HEK293 (cell line): ENCODE data around the gene NAT8L.

ENCODE experiments used
- CTCF ChIA-PET: fragments of 350-600 bp; formaldehyde crosslinking; extraction: SDS; loops from one replicate; lab custom pipeline; 2021; ENCODE audit warnings: antibody characterized with exemption; lab: Yijun Ruan, JAX
- POLR2A ChIA-PET: fragments of 300-600 bp; formaldehyde crosslinking; extraction: SDS; loops from one replicate; lab custom pipeline; 2020; ENCODE audit warnings: antibody characterized with exemption, inconsistent platforms; lab: Yijun Ruan, JAX
- H3K27ac ChIP-seq: fragments of 200-500 bp; sonication (Bioruptor generic); 2 replicates; pipeline ENCODE4 v1.5.1; 2014; ENCODE audit warnings: low read depth, low read length, control low read depth, inconsistent platforms; ENCODE audit errors: extremely low read depth
- H3K36me3 ChIP-seq, 2 experiments: fragments of 200-500 bp in 1 of 2; sonication (Bioruptor generic) in 1 of 2; 1 replicate in 1 of 2; 2 replicates in 1 of 2; pipeline ENCODE4 v1.5.1; 2014 to 2017; ENCODE audit warnings: inconsistent platforms in 2 of 2, low read length in 2 of 2; ENCODE audit not compliant: control insufficient read depth in 2 of 2, insufficient read depth in 1 of 2
- H3K4me1 ChIP-seq: fragments of 200-500 bp; sonication (Bioruptor generic); 2 replicates; pipeline ENCODE4 v1.5.1; 2014; ENCODE audit warnings: mild to moderate bottlenecking, low read length, inconsistent platforms; ENCODE audit not compliant: control insufficient read depth, insufficient read depth
- H3K4me3 ChIP-seq: 2 replicates; pipeline ENCODE4 v1.5.1; 2011; ENCODE audit warnings: low read depth, mild to moderate bottlenecking, control low read depth, low read length, moderate library complexity
- H3K9me3 ChIP-seq: fragments of 200-500 bp; sonication (Bioruptor generic); 2 replicates; pipeline ENCODE4 v1.5.1; 2014; ENCODE audit warnings: low read depth, low read length, inconsistent platforms; ENCODE audit not compliant: control insufficient read depth, insufficient read depth
- GFI1B ChIP-seq: fragments of 450-650 bp; formaldehyde crosslinking; IDR thresholded peaks from 2 replicates; pipeline ENCODE4 v1.5.1; 2016; ENCODE audit warnings: missing biosample characterization, missing genetic modification characterization
- GLIS1 ChIP-seq: fragments of 450-650 bp; formaldehyde crosslinking; IDR thresholded peaks from 2 replicates; pipeline ENCODE4 v1.5.1; 2016; ENCODE audit warnings: missing biosample characterization, missing genetic modification characterization
- GLIS2 ChIP-seq: fragments of 450-650 bp; formaldehyde crosslinking; IDR thresholded peaks from 2 replicates; pipeline ENCODE4 v1.5.1; 2016; ENCODE audit warnings: missing biosample characterization, missing genetic modification characterization
- KLF10 ChIP-seq: fragments of 450-650 bp; IDR thresholded peaks from 2 replicates; pipeline ENCODE4 v1.5.1; 2018; ENCODE audit warnings: missing biosample characterization, mild to moderate bottlenecking, missing genetic modification characterization
- KLF17 ChIP-seq: fragments of 450-650 bp; formaldehyde crosslinking; IDR thresholded peaks from 2 replicates; pipeline ENCODE4 v1.5.1; 2016; ENCODE audit warnings: missing biosample characterization, missing genetic modification characterization
- KLF9 ChIP-seq: fragments of 450-650 bp; formaldehyde crosslinking; IDR thresholded peaks from 2 replicates; pipeline ENCODE4 v1.5.1; 2016; ENCODE audit warnings: missing biosample characterization, missing genetic modification characterization, low read depth
- OVOL3 ChIP-seq: fragments of 450-650 bp; formaldehyde crosslinking; IDR thresholded peaks from 2 replicates; pipeline ENCODE4 v1.5.1; 2016; ENCODE audit warnings: missing biosample characterization, missing genetic modification characterization
- TRIM28 ChIP-seq: IDR thresholded peaks from 2 replicates; pipeline ENCODE4 v1.6.1; 2011; ENCODE audit warnings: low read length, control low read depth, borderline replicate concordance
- ZBTB10 ChIP-seq: fragments of 450-650 bp; formaldehyde crosslinking; IDR thresholded peaks from 2 replicates; pipeline ENCODE4 v1.5.1; 2016; ENCODE audit warnings: missing biosample characterization, missing genetic modification characterization
- ZBTB11 ChIP-seq: fragments of 450-650 bp; formaldehyde crosslinking; conservative IDR thresholded peaks from 2 replicates; pipeline ENCODE4 v1.5.1; 2016; ENCODE audit warnings: low read depth, missing biosample characterization, missing genetic modification characterization
- ZBTB26 ChIP-seq: fragments of 450-650 bp; formaldehyde crosslinking; optimal IDR thresholded peaks from 2 replicates; pipeline ENCODE3; 2016; ENCODE audit warnings: missing biosample characterization, mild to moderate bottlenecking, missing genetic modification characterization
- ZBTB49 ChIP-seq: fragments of 450-650 bp; formaldehyde crosslinking; IDR thresholded peaks from 2 replicates; pipeline ENCODE4 v1.5.1; 2016; ENCODE audit warnings: missing biosample characterization, missing genetic modification characterization, low read depth
- ZFHX2 ChIP-seq: fragments of 450-650 bp; formaldehyde crosslinking; conservative IDR thresholded peaks from 2 replicates; pipeline ENCODE4 v1.5.1; 2016; ENCODE audit warnings: missing biosample characterization, missing genetic modification characterization
- ZFP41 ChIP-seq: fragments of 450-650 bp; formaldehyde crosslinking; IDR thresholded peaks from 2 replicates; pipeline ENCODE4 v1.5.1; 2016; ENCODE audit warnings: missing biosample characterization, missing genetic modification characterization, borderline replicate concordance
- ZNF10 ChIP-seq: fragments of 450-650 bp; formaldehyde crosslinking; IDR thresholded peaks from 2 replicates; pipeline ENCODE4 v1.5.1; 2017; ENCODE audit warnings: missing biosample characterization, missing genetic modification characterization
- ZNF133 ChIP-seq: fragments of 450-650 bp; formaldehyde crosslinking; IDR thresholded peaks from 2 replicates; pipeline ENCODE4 v1.5.1; 2016; ENCODE audit warnings: missing biosample characterization, missing genetic modification characterization
- ZNF266 ChIP-seq: fragments of 450-650 bp; formaldehyde crosslinking; IDR thresholded peaks from 2 replicates; pipeline ENCODE4 v1.5.1; 2016; ENCODE audit warnings: missing biosample characterization, missing genetic modification characterization, low read depth
- ZNF423 ChIP-seq: fragments of 450-650 bp; formaldehyde crosslinking; IDR thresholded peaks from 2 replicates; pipeline ENCODE4 v1.5.1; 2016; ENCODE audit warnings: missing biosample characterization, missing genetic modification characterization
- ZNF449 ChIP-seq: fragments of 450-650 bp; formaldehyde crosslinking; IDR thresholded peaks from 2 replicates; pipeline ENCODE4 v1.5.1; 2017; ENCODE audit warnings: missing biosample characterization, mild to moderate bottlenecking, missing genetic modification characterization, moderate library complexity
- ZNF48 ChIP-seq: fragments of 450-650 bp; formaldehyde crosslinking; IDR thresholded peaks from 2 replicates; pipeline ENCODE4 v1.5.1; 2016; ENCODE audit warnings: missing biosample characterization, missing genetic modification characterization
- ZNF585B ChIP-seq: fragments of 450-650 bp; formaldehyde crosslinking; IDR thresholded peaks from 2 replicates; pipeline ENCODE4 v1.5.1; 2016; ENCODE audit warnings: missing biosample characterization, missing genetic modification characterization

Gene NAT8L

GRCh38 chr4:2058264-2059045, 672 bp upstream of the NAT8L start (continued):
- TF ChIP-seq ZBTB11: no peak
- TF ChIP-seq ZBTB26 (tag by site-specific recombination): peak; percentile 30

GRCh38 chr4:2059726-2060602, 837 bp downstream of the NAT8L start:
- CTCF ChIA-PET: interaction anchor here (0.6 to 0.7 kb wide), 2 partner anchors 10 to 156 kb away, joined by 3 read pairs; no protein-coding TSS in a partner anchor
- no peaks in the 10 kb centered on the region for H3K4me1 ChIP-seq
- POLR2A ChIA-PET: interaction anchor here (0.6 to 0.7 kb wide), 2 partner anchors 27 to 188 kb away, joined by 4 to 6 read pairs; no protein-coding TSS in a partner anchor
- peaks cover 0 to 34% of the 10 kb centered on the region in 2 experiments; a peak in 1 of 3 replicates for H3K36me3 ChIP-seq
- peak overlapping the region; percentile 43 for H3K4me3 ChIP-seq
- no peaks in the 10 kb centered on the region for H3K9me3 ChIP-seq
- H3K27ac ChIP-seq: peak overlapping the region; percentile 66; the same call in 1 of the 2 replicates
- no peak for TF ChIP-seq TRIM28
- TF ChIP-seq KLF9 (tag by site-specific recombination): no peak
- no peak for TF ChIP-seq ZNF48 (tag by site-specific recombination)
- no peak for TF ChIP-seq KLF10
- TF ChIP-seq ZFP41 (tag by site-specific recombination): no peak
- peak; percentile 89 for TF ChIP-seq GLIS1 (tag by site-specific recombination)
- no peak for TF ChIP-seq GFI1B
- TF ChIP-seq ZBTB49 (tag by site-specific recombination): no peak
- TF ChIP-seq ZNF423: peak; percentile 81
- no peak for TF ChIP-seq ZNF449 (tag by site-specific recombination)
- TF ChIP-seq GLIS2 (tag by site-specific recombination): peak; percentile 71
- no peak for TF ChIP-seq ZNF133 (tag by site-specific recombination)
- 0 out of 2 replicates have a peak, but pooled peaks have one; percentile 52 for TF ChIP-seq KLF17 (tag by site-specific recombination)
- TF ChIP-seq ZNF266 (tag by site-specific recombination): no peak
- TF ChIP-seq ZBTB10 (tag by site-specific recombination): 0 out of 2 replicates have a peak, but pooled peaks have one; percentile 37
- TF ChIP-seq OVOL3: no peak
- no peak for TF ChIP-seq ZNF10 (tag by site-specific recombination)
- no peak for TF ChIP-seq ZNF585B (tag by site-specific recombination)
- peak; percentile 53; the same call in 1 of the 2 replicates for TF ChIP-seq ZFHX2
